Measurements from ENCODE around the gene NOTUM. TPM values are rescaled to one million over a fixed set of nuclear protein-coding genes. Genes with fewer than 3 reads are reported as not detected.

The NOTUM gene
- total and polyA plus RNA-seq, 4 donors: 0.19 to 5.4 (median 1.6) TPM

- TF ChIP-seq MAX (IDR thresholded peaks at IDR 0.05) (no peak), GABPA (IDR thresholded peaks at IDR 0.05 in 1 of 2, conservative IDR thresholded peaks at IDR 0.05 in 1 of 2) (no peak), HNF4A (conservative IDR thresholded peaks at IDR 0.05) (no peak), CTCF (IDR thresholded peaks at IDR 0.05; ENCODE audit: low read depth, low read length, missing input control) (no peak)
Measured at GRCh38 chr17:81986606-81987005, 25.6 kb upstream of the NOTUM start (continued).

GRCh38 chr17:81984773-81985410 is 23.9 kb upstream of the NOTUM start:
- no peak overlapping the region for H3K27ac ChIP-seq (ENCODE audit: low read depth in 1 of 2, low read length in 2 of 2)
- TF ChIP-seq ZBTB33 (IDR thresholded peaks at IDR 0.05): no peak
- no peaks in the 10 kb centered on the region for H3K27me3 ChIP-seq (ENCODE audit: control insufficient read depth in 4 of 4, insufficient read depth in 4 of 4, low read length in 3 of 4)
- DNase-seq (ENCODE audit: low spot score): no peak
- no peak overlapping the region for H3K4me3 ChIP-seq (ENCODE audit: low read depth in 1 of 3, low read length in 3 of 3)
- H3K36me3 ChIP-seq (ENCODE audit: control insufficient read depth in 4 of 4, insufficient read depth in 3 of 4, low read depth in 1 of 4, low read length in 3 of 4): peaks cover 11 to 29% (median 17%) of the 10 kb centered on the region in 4 donors
- no peak overlapping the region for H3K9ac ChIP-seq (ENCODE audit: low read depth in 1 of 2, low read length in 2 of 2)
- peaks cover 0 to under 1% (median 0%) of the 10 kb centered on the region in 4 donors for H3K4me1 ChIP-seq (ENCODE audit: control insufficient read depth in 4 of 4, insufficient read depth in 4 of 4, low read length in 3 of 4)
- 95% methylated on average over 21 of the region's 21 CpGs for WGBS
- no peaks in the 10 kb centered on the region for H3K9me3 ChIP-seq (ENCODE audit: control insufficient read depth in 4 of 4, low read length in 3 of 4)

GRCh38 chr17:81983639-81984373 is 22.8 kb upstream of the NOTUM start:
- DNase-seq (ENCODE audit: low spot score): no peak
- Histone ChIP-seq H3K36me3 (ENCODE audit: control insufficient read depth in 4 of 4, insufficient read depth in 3 of 4, low read depth in 1 of 4, low read length in 3 of 4) (peaks cover 11 to 29% (median 17%) of the 10 kb centered on the region in 4 donors), H3K9me3 (ENCODE audit: control insufficient read depth in 4 of 4, low read length in 3 of 4) (no peaks in the 10 kb centered on the region), H3K27me3 (ENCODE audit: control insufficient read depth in 4 of 4, insufficient read depth in 4 of 4, low read length in 3 of 4) (no peaks in the 10 kb centered on the region), H3K9ac (ENCODE audit: low read depth in 1 of 2, low read length in 2 of 2) (no peak overlapping the region), H3K4me3 (ENCODE audit: low read depth in 1 of 3, low read length in 3 of 3) (no peak overlapping the region), H3K27ac (ENCODE audit: low read depth in 1 of 2, low read length in 2 of 2) (no peak overlapping the region), H3K4me1 (ENCODE audit: control insufficient read depth in 4 of 4, insufficient read depth in 4 of 4, low read length in 3 of 4) (peaks cover 0 to 11% (median 10%) of the 10 kb centered on the region in 4 donors)
- WGBS: 96% methylated on average over 26 of the region's 26 CpGs
- TF ChIP-seq MAX (IDR thresholded peaks at IDR 0.05) (no peak), REST (IDR thresholded peaks at IDR 0.05) (no peak), HNF4G (IDR thresholded peaks at IDR 0.05) (no peak), TAF1 (conservative IDR thresholded peaks at IDR 0.05) (no peak), ATF3 (IDR thresholded peaks at IDR 0.05) (no peak), RAD21 (IDR thresholded peaks at IDR 0.05) (no peak), SP1 (IDR thresholded peaks at IDR 0.05) (no peak), GABPA (IDR thresholded peaks at IDR 0.05 in 1 of 2, conservative IDR thresholded peaks at IDR 0.05 in 1 of 2) (no peak), ZBTB33 (IDR thresholded peaks at IDR 0.05) (no peak), HNF4A (conservative IDR thresholded peaks at IDR 0.05) (no peak), CTCF (IDR thresholded peaks at IDR 0.05; ENCODE audit: low read depth, low read length, missing input control) (no peak), EGR1 (IDR thresholded peaks at IDR 0.05; ENCODE audit: low read depth in 2 of 2) (no peak), NR2F2 (IDR thresholded peaks at IDR 0.05) (no peak), FOXA2 (IDR thresholded peaks at IDR 0.05) (no peak)

Data from liver (tissue), 9 donors.